IPS-18a (cell line): Measurements from ENCODE around the gene APOLD1.
"Not testable (repeated sequence)": the region's sequence is repeated elsewhere in the genome, so short reads cannot be mapped to it uniquely, and the experiment has no call there.

Experiments
- H3K27ac ChIP-seq: one replicate; pipeline ENCODE4 v1.5.1; 2013; ENCODE audit warnings: low read length
- H3K27me3 ChIP-seq: one replicate; pipeline ENCODE4 v1.6.1; 2013; ENCODE audit warnings: mild to moderate bottlenecking, low read length; ENCODE audit not compliant: control insufficient read depth, insufficient read depth
- H3K36me3 ChIP-seq: one replicate; pipeline ENCODE4 v1.6.1; 2013; ENCODE audit warnings: low read depth, low read length; ENCODE audit not compliant: control insufficient read depth
- H3K4me1 ChIP-seq: one replicate; pipeline ENCODE4 v1.6.1; 2013; ENCODE audit warnings: low read depth, low read length; ENCODE audit not compliant: control insufficient read depth
- H3K4me3 ChIP-seq: one replicate; pipeline ENCODE4 v1.5.1; 2013; ENCODE audit warnings: low read length
- H3K9ac ChIP-seq: one replicate; pipeline ENCODE4 v1.6.1; 2013; ENCODE audit warnings: mild to moderate bottlenecking, low read length, moderate library complexity
- H3K9me3 ChIP-seq: one replicate; pipeline ENCODE4 v1.6.1; 2013; ENCODE audit warnings: low read depth, low read length; ENCODE audit not compliant: control insufficient read depth

Gene APOLD1

DNA sequence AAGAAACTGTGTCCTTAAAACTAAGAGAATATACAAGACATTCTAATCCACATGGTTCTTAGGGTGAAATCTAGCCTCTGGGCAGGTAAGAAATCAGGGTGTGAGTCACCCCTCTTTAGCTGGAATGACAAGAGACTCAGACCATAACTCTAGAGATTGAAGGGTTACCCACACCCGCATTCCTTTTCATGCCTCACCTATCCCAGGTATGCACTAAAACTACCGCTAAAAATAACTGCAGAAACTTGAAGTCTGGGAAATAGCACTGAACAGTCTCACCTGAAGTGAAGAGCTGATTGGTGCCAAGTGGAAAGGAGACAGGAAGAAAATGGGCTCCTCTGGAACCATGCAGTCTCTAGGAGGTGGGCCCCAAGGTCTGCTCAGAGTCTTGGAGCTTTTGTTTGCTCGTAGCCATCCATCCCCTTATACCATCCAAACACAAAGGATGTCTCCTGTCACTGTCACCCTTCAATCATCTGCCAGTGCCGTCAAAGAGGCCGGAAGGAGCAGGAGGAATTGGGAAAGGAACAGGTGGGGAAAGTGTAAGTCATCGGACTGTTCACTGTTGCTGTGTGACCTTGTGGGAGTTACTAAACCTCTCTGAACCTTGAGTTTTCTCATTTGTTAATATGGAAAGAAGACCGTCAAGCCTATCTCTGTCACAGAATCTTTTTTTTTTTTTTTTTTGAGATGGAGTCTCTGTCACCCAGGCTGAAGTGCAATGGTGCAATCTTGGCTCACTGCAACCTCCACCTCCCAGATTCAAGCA, 50.1 kb downstream of the APOLD1 start:
- no peak overlapping the region for H3K9ac ChIP-seq
- H3K4me1 ChIP-seq, result peaks cover 7% of the 10 kb centered on the region
- H3K27me3 ChIP-seq, result no peaks in the 10 kb centered on the region
- H3K27ac ChIP-seq, result no peak overlapping the region
- no peaks in the 10 kb centered on the region for H3K9me3 ChIP-seq
- peaks cover 37% of the 10 kb centered on the region for H3K36me3 ChIP-seq
- H3K4me3 ChIP-seq, result no peak overlapping the region

DNA sequence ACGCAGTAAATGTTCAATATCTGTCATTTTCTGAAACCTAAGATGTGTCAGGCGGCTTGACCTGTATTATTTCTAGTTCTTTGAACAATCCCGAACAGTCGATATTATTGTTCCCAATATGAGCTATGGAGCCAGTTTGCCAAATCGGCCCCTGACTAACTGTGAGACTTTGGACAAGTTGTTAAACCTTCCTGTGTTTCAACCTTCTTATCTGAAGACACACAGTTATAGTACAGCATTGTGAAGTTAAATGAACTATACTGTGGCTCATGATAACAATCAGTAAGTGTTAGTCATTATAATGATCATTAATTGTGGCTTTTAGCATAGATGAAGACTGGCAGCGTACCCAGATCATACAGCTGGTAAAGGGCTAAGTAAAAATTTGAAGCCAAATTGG, 51.1 kb downstream of the APOLD1 start:
- peaks cover 33% of the 10 kb centered on the region for H3K36me3 ChIP-seq
- no peak overlapping the region for H3K27ac ChIP-seq
- H3K4me3 ChIP-seq, result no peak overlapping the region
- peaks cover 7% of the 10 kb centered on the region for H3K4me1 ChIP-seq
- H3K9me3 ChIP-seq, result no peaks in the 10 kb centered on the region
- H3K9ac ChIP-seq, result no peak overlapping the region
- no peaks in the 10 kb centered on the region for H3K27me3 ChIP-seq

- no peaks in the 10 kb centered on the region for H3K9me3 ChIP-seq
- no peak overlapping the region for H3K27ac ChIP-seq
- peaks cover 31% of the 10 kb centered on the region for H3K36me3 ChIP-seq
- no peak overlapping the region for H3K9ac ChIP-seq
- H3K4me3 ChIP-seq, result no peak overlapping the region
- H3K27me3 ChIP-seq, result no peaks in the 10 kb centered on the region
- H3K4me1 ChIP-seq, result peaks cover 7% of the 10 kb centered on the region
Observed at GRCh38 chr12:12837025-12837812, 51.8 kb downstream of the APOLD1 start.

GRCh38 chr12:12837813-12838153, 52.3 kb downstream of the APOLD1 start:
- Histone ChIP-seq H3K4me1 (peaks cover 7% of the 10 kb centered on the region), H3K4me3 (no peak overlapping the region), H3K9me3 (no peaks in the 10 kb centered on the region), H3K27me3 (no peaks in the 10 kb centered on the region), H3K27ac (no peak overlapping the region), H3K36me3 (peaks cover 25% of the 10 kb centered on the region), H3K9ac (no peak overlapping the region)

- no peaks in the 10 kb centered on the region for H3K9me3 ChIP-seq
- H3K9ac ChIP-seq, result no peak overlapping the region
- peaks cover 14% of the 10 kb centered on the region for H3K36me3 ChIP-seq
- H3K27me3 ChIP-seq, result no peaks in the 10 kb centered on the region
- peaks cover 7% of the 10 kb centered on the region for H3K4me1 ChIP-seq
- H3K4me3 ChIP-seq, result no peak overlapping the region
- H3K27ac ChIP-seq, result no peak overlapping the region
Observed at GRCh38 chr12:12839003-12839395, 53.5 kb downstream of the APOLD1 start.

DNA sequence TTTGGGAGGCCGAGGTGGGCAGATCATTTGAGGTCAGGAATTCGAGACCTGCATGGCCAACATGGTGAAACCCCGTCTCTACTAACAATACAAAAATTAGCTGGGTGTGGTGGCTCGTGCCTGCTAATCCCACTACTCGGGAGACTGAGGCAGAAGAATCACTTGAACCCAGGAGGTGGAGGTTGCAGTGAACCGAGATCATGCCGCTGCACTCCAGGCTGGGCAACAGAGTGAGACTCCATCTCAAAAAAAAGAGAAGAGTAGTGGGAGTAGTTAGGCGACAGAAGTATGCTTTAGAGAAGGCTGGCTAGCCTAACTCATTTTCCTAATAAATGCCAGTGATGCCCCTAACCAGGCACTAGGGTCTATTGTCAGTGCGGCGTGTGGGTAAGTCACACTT, 54.0 kb downstream of the APOLD1 start:
- not testable (repeated sequence) for H3K4me1 ChIP-seq, H3K9ac ChIP-seq, H3K9me3 ChIP-seq, H3K27ac ChIP-seq, H3K27me3 ChIP-seq, H3K4me3 ChIP-seq
- H3K36me3 ChIP-seq, result peaks cover 12% of the 10 kb centered on the region

GRCh38 chr12:12839873-12840579, 54.6 kb downstream of the APOLD1 start:
- Histone ChIP-seq H3K27ac (no peak overlapping the region), H3K9me3 (no peaks in the 10 kb centered on the region), H3K4me3 (no peak overlapping the region), H3K36me3 (peaks cover 12% of the 10 kb centered on the region), H3K4me1 (peaks cover 7% of the 10 kb centered on the region), H3K27me3 (no peaks in the 10 kb centered on the region), H3K9ac (no peak overlapping the region)

GRCh38 chr12:12840580-12840899, 55.1 kb downstream of the APOLD1 start:
- Histone ChIP-seq H3K27me3 (no peaks in the 10 kb centered on the region), H3K9me3 (no peaks in the 10 kb centered on the region), H3K27ac (no peak overlapping the region), H3K9ac (no peak overlapping the region), H3K4me3 (no peak overlapping the region), H3K4me1 (peaks cover 7% of the 10 kb centered on the region), H3K36me3 (peaks cover 12% of the 10 kb centered on the region)
